NCI-H345 treated with DMSO at 0.1 percent for 48 hours (cell line): Measurements from ENCODE around the gene NEU4.
"Not testable (repeated sequence)": the region's sequence is repeated elsewhere in the genome, so short reads cannot be mapped to it uniquely, and the experiment has no call there.

Experiments used
- DNase-seq: peaks from one replicate; lab custom pipeline; 2025; ENCODE audit not compliant: unreplicated experiment; lab: John Stamatoyannopoulos, UW

NEU4 gene

GRCh38 chr2:241812730-241813643, 4.0 kb downstream of the NEU4 start:
- DNase-seq, result no peak

GRCh38 chr2:241813644-241814392, 4.8 kb downstream of the NEU4 start:
- DNase-seq, result no peak

GRCh38 chr2:241814393-241814642, 5.3 kb downstream of the NEU4 start:
- DNase-seq, result no peak

GRCh38 chr2:241814643-241815476, 5.9 kb downstream of the NEU4 start:
- no peak for DNase-seq

- no peak for DNase-seq
Measured at GRCh38 chr2:241815477-241816430, 6.8 kb downstream of the NEU4 start.

- DNase-seq, result no peak
Measured at GRCh38 chr2:241816431-241817121, 7.6 kb downstream of the NEU4 start.

GRCh38 chr2:241817126-241817820, 8.3 kb downstream of the NEU4 start:
- no peak for DNase-seq

GRCh38 chr2:241817821-241818215, 8.8 kb downstream of the NEU4 start:
- not testable (repeated sequence) for DNase-seq

GRCh38 chr2:241818229-241818942, 9.4 kb downstream of the NEU4 start:
- DNase-seq, result no peak

- no peak for DNase-seq
Measured at GRCh38 chr2:241818943-241819270, 9.9 kb downstream of the NEU4 start.

GRCh38 chr2:241819947-241820624, 11.1 kb downstream of the NEU4 start:
- not testable (repeated sequence) for DNase-seq

GRCh38 chr2:241820625-241821384, 11.8 kb downstream of the NEU4 start:
- DNase-seq, result no peak

GRCh38 chr2:241821460-241822263, 12.7 kb downstream of the NEU4 start:
- no peak for DNase-seq

- DNase-seq, result no peak
Measured at GRCh38 chr2:241822264-241822623, 13.3 kb downstream of the NEU4 start.

- not testable (repeated sequence) for DNase-seq
Measured at GRCh38 chr2:241823531-241824437, 14.8 kb downstream of the NEU4 start.

GRCh38 chr2:241827394-241827793, 18.4 kb downstream of the NEU4 start:
- no peak for DNase-seq
